ENCODE measurements around the gene DPP6.
"Not testable (repeated sequence)": the region's sequence is repeated elsewhere in the genome, so short reads cannot be mapped to it uniquely, and the experiment has no call there.

The DPP6 gene

GRCh38 chr7:154071833-154072232, 19.6 kb downstream of the DPP6 start:
- not testable (repeated sequence) for H3K27ac ChIP-seq, H3K4me3 ChIP-seq

GRCh38 chr7:154072395-154073181, 20.4 kb downstream of the DPP6 start:
- H3K27ac ChIP-seq: not testable (repeated sequence)

GRCh38 chr7:154078523-154078922, 26.3 kb downstream of the DPP6 start:
- not testable (repeated sequence) for H3K4me3 ChIP-seq, H3K27ac ChIP-seq

More at GRCh38 chr7:154072395-154073181, 20.4 kb downstream of the DPP6 start:
- not testable (repeated sequence) for H3K4me3 ChIP-seq

- not testable (repeated sequence) for H3K27ac ChIP-seq, H3K4me3 ChIP-seq
Observed at GRCh38 chr7:154080249-154080648, 28.1 kb downstream of the DPP6 start.

- not testable (repeated sequence) for H3K27ac ChIP-seq, H3K4me3 ChIP-seq
Observed at GRCh38 chr7:154087037-154087725, 35.0 kb downstream of the DPP6 start.

GRCh38 chr7:154092093-154092492, 39.9 kb downstream of the DPP6 start:
- not testable (repeated sequence) for H3K27ac ChIP-seq, H3K4me3 ChIP-seq

- not testable (repeated sequence) for H3K4me3 ChIP-seq, H3K27ac ChIP-seq
Observed at GRCh38 chr7:154095201-154095600, 43.0 kb downstream of the DPP6 start.

- not testable (repeated sequence) for H3K4me3 ChIP-seq, H3K27ac ChIP-seq
Observed at GRCh38 chr7:154105063-154105462, 52.9 kb downstream of the DPP6 start.

- not testable (repeated sequence) for H3K4me3 ChIP-seq, H3K27ac ChIP-seq
Observed at GRCh38 chr7:154109615-154110014, 57.4 kb downstream of the DPP6 start.

- H3K27ac ChIP-seq, H3K4me3 ChIP-seq: not testable (repeated sequence)
Observed at GRCh38 chr7:154113732-154114351, 61.6 kb downstream of the DPP6 start.

- not testable (repeated sequence) for H3K27ac ChIP-seq, H3K4me3 ChIP-seq
Observed at GRCh38 chr7:154117411-154118390, 65.5 kb downstream of the DPP6 start.

- not testable (repeated sequence) for H3K4me3 ChIP-seq, H3K27ac ChIP-seq
Observed at GRCh38 chr7:154120825-154121224, 68.6 kb downstream of the DPP6 start.

GRCh38 chr7:154122720-154123119, 70.5 kb downstream of the DPP6 start:
- H3K27ac ChIP-seq, H3K4me3 ChIP-seq: not testable (repeated sequence)

- H3K27ac ChIP-seq, H3K4me3 ChIP-seq: not testable (repeated sequence)
Observed at GRCh38 chr7:154123397-154123796, 71.2 kb downstream of the DPP6 start.

- not testable (repeated sequence) for H3K27ac ChIP-seq, H3K4me3 ChIP-seq
Observed at GRCh38 chr7:154129142-154129541, 76.9 kb downstream of the DPP6 start.

- H3K4me3 ChIP-seq, H3K27ac ChIP-seq: not testable (repeated sequence)
Observed at GRCh38 chr7:154132617-154133016, 80.4 kb downstream of the DPP6 start.

- H3K4me3 ChIP-seq, H3K27ac ChIP-seq: not testable (repeated sequence)
Observed at GRCh38 chr7:154133703-154134277, 81.6 kb downstream of the DPP6 start.

- not testable (repeated sequence) for H3K4me3 ChIP-seq, H3K27ac ChIP-seq
Observed at GRCh38 chr7:154134698-154135097, 82.5 kb downstream of the DPP6 start.

GRCh38 chr7:154135646-154136045, 83.4 kb downstream of the DPP6 start:
- H3K27ac ChIP-seq, H3K4me3 ChIP-seq: not testable (repeated sequence)
